WTC11 (cell line): Measurements from ENCODE around the gene APPL1.

ENCODE experiments used
- ATF1 ChIP-seq: sonication (generic); formaldehyde crosslinking; IDR thresholded peaks from 2 replicates; pipeline ENCODE4 v1.8.1; 2023; ENCODE audit warnings: mild to moderate bottlenecking, moderate library complexity, missing genetic modification reagents
- CREM ChIP-seq: sonication (generic); formaldehyde crosslinking; IDR thresholded peaks from 2 replicates; pipeline ENCODE4 v1.8.1; 2022; ENCODE audit warnings: mild to moderate bottlenecking, missing genetic modification reagents, moderate library complexity
- CTCF ChIP-seq: fragments of 200-600 bp; IDR thresholded peaks from 2 replicates; pipeline ENCODE4 v1.8.0; 2022; ENCODE audit warnings: antibody characterized with exemption
- E2F1 ChIP-seq: sonication (generic); formaldehyde crosslinking; IDR thresholded peaks from 2 replicates; pipeline ENCODE4 v1.8.0; 2022; ENCODE audit warnings: mild to moderate bottlenecking, missing genetic modification reagents
- E2F5 ChIP-seq: sonication (generic); formaldehyde crosslinking; IDR thresholded peaks from 2 replicates; pipeline ENCODE4 v1.8.1; 2022; ENCODE audit warnings: mild to moderate bottlenecking, moderate library complexity, missing genetic modification reagents
- JUN ChIP-seq: sonication (generic); formaldehyde crosslinking; IDR thresholded peaks from 2 replicates; pipeline ENCODE4 v1.8.0; 2023; ENCODE audit warnings: mild to moderate bottlenecking, missing genetic modification reagents
- MXD4 ChIP-seq: fragments of 250-450 bp; sonication (Bioruptor Pico); IDR thresholded peaks from 2 replicates; pipeline ENCODE4 v1.8.0; 2021; ENCODE audit warnings: mild to moderate bottlenecking, moderate library complexity, borderline replicate concordance
- MYBL2 ChIP-seq: sonication (generic); formaldehyde crosslinking; IDR thresholded peaks from 2 replicates; pipeline ENCODE4 v1.8.1; 2023; ENCODE audit warnings: mild to moderate bottlenecking, moderate library complexity, missing genetic modification reagents
- TEAD1 ChIP-seq: sonication (generic); formaldehyde crosslinking; IDR thresholded peaks from 2 replicates; pipeline ENCODE4 v1.8.0; 2022; ENCODE audit warnings: mild to moderate bottlenecking, missing genetic modification reagents
- USF2 ChIP-seq: sonication (generic); formaldehyde crosslinking; IDR thresholded peaks from 2 replicates; pipeline ENCODE4 v1.8.1; 2023; ENCODE audit warnings: mild to moderate bottlenecking, missing genetic modification reagents, moderate library complexity
- ZNF232 ChIP-seq: sonication (generic); formaldehyde crosslinking; IDR thresholded peaks from 2 replicates; pipeline ENCODE4 v1.8.0; 2022; ENCODE audit warnings: mild to moderate bottlenecking, missing genetic modification reagents
- TF ChIP-seq, protein P1 (sequence below): fragments of 250-450 bp; sonication (Bioruptor Pico); IDR thresholded peaks from 2 replicates; pipeline ENCODE4 v1.9.0; 2021; ENCODE audit warnings: mild to moderate bottlenecking
- TF ChIP-seq, protein P2 (sequence below): sonication (generic); formaldehyde crosslinking; conservative IDR thresholded peaks from 2 replicates; pipeline ENCODE4 v1.8.1; 2023; ENCODE audit warnings: mild to moderate bottlenecking, low read depth, missing genetic modification reagents, moderate library complexity

DNA sequence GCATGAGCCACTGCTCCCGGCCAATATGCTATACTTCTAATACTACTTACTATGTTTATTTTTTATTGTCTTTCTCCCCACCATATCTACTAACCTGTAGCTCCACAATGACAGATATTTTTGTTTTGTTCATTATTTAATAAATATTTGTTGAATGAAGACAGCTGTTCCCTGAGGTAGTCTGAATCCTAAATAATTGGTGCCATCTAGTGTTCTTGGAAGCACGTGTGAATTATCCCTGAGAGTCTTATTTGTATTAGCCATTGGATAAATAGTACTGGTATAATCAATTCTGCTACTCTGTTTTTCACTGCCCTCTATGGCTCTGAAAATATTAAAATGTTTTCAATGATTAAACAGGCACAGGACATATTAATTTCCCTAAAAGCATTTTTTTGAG, 5.6 kb upstream of the APPL1 start:
- TF ChIP-seq CTCF (no peak), E2F1 (CRISPR knock-in tag) (no peak), USF2 (CRISPR knock-in tag) (no peak), ATF1 (CRISPR knock-in tag) (no peak), E2F5 (CRISPR knock-in tag) (no peak), ZNF232 (CRISPR knock-in tag) (no peak), MYBL2 (CRISPR knock-in tag) (no peak), CREM (CRISPR knock-in tag) (no peak), TEAD1 (CRISPR knock-in tag) (no peak), JUN (CRISPR knock-in tag) (no peak), MXD4 (CRISPR knock-in tag) (no peak)
- TF ChIP-seq, protein P1, sequence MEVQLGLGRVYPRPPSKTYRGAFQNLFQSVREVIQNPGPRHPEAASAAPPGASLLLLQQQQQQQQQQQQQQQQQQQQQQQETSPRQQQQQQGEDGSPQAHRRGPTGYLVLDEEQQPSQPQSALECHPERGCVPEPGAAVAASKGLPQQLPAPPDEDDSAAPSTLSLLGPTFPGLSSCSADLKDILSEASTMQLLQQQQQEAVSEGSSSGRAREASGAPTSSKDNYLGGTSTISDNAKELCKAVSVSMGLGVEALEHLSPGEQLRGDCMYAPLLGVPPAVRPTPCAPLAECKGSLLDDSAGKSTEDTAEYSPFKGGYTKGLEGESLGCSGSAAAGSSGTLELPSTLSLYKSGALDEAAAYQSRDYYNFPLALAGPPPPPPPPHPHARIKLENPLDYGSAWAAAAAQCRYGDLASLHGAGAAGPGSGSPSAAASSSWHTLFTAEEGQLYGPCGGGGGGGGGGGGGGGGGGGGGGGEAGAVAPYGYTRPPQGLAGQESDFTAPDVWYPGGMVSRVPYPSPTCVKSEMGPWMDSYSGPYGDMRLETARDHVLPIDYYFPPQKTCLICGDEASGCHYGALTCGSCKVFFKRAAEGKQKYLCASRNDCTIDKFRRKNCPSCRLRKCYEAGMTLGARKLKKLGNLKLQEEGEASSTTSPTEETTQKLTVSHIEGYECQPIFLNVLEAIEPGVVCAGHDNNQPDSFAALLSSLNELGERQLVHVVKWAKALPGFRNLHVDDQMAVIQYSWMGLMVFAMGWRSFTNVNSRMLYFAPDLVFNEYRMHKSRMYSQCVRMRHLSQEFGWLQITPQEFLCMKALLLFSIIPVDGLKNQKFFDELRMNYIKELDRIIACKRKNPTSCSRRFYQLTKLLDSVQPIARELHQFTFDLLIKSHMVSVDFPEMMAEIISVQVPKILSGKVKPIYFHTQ (CRISPR knock-in tag) = no peak
- TF ChIP-seq, protein P2, sequence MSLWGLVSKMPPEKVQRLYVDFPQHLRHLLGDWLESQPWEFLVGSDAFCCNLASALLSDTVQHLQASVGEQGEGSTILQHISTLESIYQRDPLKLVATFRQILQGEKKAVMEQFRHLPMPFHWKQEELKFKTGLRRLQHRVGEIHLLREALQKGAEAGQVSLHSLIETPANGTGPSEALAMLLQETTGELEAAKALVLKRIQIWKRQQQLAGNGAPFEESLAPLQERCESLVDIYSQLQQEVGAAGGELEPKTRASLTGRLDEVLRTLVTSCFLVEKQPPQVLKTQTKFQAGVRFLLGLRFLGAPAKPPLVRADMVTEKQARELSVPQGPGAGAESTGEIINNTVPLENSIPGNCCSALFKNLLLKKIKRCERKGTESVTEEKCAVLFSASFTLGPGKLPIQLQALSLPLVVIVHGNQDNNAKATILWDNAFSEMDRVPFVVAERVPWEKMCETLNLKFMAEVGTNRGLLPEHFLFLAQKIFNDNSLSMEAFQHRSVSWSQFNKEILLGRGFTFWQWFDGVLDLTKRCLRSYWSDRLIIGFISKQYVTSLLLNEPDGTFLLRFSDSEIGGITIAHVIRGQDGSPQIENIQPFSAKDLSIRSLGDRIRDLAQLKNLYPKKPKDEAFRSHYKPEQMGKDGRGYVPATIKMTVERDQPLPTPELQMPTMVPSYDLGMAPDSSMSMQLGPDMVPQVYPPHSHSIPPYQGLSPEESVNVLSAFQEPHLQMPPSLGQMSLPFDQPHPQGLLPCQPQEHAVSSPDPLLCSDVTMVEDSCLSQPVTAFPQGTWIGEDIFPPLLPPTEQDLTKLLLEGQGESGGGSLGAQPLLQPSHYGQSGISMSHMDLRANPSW (CRISPR knock-in tag) = no peak
